Measurements from ENCODE around the gene PTPRK. TPM values are rescaled to one million over a fixed set of nuclear protein-coding genes. Genes with fewer than 3 reads are reported as not detected.

The PTPRK gene
- total and polyA plus RNA-seq, 12 donors, result 7.5 to 47.7 (median 35.7) TPM

DNA sequence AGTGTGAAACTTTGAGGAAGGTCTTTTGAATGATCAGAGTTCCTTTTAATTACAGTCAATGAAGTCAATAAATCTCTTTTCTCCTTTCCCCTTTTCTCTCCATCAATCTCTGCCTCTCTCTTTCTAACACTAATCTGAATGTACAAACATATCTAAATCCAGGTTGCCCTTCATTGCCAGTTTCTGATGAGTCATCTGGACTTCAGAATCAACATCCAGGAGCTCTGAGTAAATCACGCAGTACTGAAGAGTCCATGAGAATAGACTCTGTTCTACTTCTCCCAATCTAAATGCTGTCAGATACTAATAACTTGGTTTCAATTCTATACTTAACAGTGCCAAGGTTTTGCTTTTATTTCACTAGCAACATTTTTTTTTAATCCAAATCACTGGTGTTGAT, 380.9 kb downstream of the PTPRK start:
- H3K36me3 ChIP-seq, result no peaks in the 10 kb centered on the region
- no peaks in the 10 kb centered on the region for H3K9me3 ChIP-seq
- peaks cover 0 to 29% (median 13%) of the 10 kb centered on the region in 9 donors for H3K4me1 ChIP-seq
- ATAC-seq (peak in 5 of 8 donors; percentile 50 to 84 (median 73)), DNase-seq (no peak)
- no peaks in the 10 kb centered on the region for H3K27me3 ChIP-seq
- 47 to 62% methylated on average over 1 of the region's 1 CpG for WGBS, 2 donors
- intact Hi-C loops (cut with DNase I), result no loop called here
- H3K4me3 ChIP-seq, result no peak overlapping the region
- no peak overlapping the region for H3K27ac ChIP-seq
- TF ChIP-seq, protein P1, sequence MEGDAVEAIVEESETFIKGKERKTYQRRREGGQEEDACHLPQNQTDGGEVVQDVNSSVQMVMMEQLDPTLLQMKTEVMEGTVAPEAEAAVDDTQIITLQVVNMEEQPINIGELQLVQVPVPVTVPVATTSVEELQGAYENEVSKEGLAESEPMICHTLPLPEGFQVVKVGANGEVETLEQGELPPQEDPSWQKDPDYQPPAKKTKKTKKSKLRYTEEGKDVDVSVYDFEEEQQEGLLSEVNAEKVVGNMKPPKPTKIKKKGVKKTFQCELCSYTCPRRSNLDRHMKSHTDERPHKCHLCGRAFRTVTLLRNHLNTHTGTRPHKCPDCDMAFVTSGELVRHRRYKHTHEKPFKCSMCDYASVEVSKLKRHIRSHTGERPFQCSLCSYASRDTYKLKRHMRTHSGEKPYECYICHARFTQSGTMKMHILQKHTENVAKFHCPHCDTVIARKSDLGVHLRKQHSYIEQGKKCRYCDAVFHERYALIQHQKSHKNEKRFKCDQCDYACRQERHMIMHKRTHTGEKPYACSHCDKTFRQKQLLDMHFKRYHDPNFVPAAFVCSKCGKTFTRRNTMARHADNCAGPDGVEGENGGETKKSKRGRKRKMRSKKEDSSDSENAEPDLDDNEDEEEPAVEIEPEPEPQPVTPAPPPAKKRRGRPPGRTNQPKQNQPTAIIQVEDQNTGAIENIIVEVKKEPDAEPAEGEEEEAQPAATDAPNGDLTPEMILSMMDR (IDR thresholded peaks at IDR 0.05), result no peak

DNA sequence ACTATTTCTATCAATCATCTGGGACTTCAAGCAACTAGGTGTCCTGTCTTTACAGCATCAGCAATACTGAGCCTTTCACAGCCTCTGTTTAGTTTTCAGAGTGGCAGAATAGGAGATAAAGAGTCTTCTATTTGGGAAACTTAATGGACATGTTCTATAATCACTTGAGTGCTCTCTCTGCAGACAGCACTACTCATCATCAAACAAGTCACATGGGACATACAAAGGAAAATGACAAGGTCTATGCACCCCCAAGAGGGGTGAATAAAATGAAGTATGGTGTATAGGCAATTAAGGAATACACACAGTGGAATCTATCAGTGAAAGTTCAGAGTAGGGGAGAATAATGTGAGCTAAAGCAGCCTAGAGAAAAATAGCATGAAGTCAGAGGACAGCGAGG, 381.7 kb downstream of the PTPRK start:
- DNase-seq (no peak), ATAC-seq (no peak)
- TF ChIP-seq, protein P1 (IDR thresholded peaks at IDR 0.05), result no peak
- Histone ChIP-seq H3K9me3 (no peaks in the 10 kb centered on the region), H3K27ac (no peak overlapping the region), H3K4me1 (peaks cover 0 to 29% (median 13%) of the 10 kb centered on the region in 9 donors), H3K4me3 (no peak overlapping the region), H3K27me3 (no peaks in the 10 kb centered on the region), H3K36me3 (no peaks in the 10 kb centered on the region)
- intact Hi-C loops (cut with DNase I), result no loop called here
- WGBS, 2 donors, result 89 to 100% methylated on average over 1 of the region's 1 CpG

DNA sequence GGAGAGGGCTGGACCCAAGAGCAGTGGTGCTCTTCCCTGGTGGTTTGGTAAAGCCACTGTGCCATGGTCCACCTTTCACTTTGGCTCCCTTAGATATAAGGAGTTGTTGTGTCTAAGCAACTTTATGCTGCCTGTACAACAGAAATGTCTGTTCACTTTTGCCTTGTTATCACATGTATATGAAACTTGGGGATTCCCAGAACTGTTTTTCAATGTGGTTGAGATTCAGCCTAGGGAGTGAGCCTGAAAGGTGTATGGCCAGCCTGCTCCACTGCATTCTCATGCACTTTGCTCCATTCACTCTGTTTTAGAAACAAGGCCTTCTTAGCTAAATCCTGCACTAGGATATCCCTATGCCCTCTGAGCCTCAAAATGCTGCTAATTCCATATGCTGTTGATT, 385.1 kb downstream of the PTPRK start:
- TF ChIP-seq, protein P1 (IDR thresholded peaks at IDR 0.05), result no peak

DNA sequence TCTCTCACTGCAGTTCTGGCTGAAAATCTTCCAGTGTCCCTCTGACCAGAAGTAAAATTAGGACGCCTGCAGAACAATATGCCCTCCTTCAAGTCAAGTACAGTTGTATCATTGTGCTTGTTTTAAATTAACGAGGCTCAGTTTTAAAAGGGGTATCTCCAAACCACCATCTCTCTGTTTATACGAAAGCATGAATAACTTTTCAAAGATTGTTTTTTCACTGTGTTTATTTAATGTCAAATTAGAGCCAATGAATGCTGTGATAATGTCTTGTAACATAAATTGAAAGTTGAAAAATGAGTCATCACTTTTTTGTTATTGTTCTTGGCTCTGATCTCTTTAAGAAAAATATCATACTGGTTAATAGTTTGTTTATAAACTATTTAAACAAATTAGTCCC, 388.8 kb downstream of the PTPRK start:
- no peak for DNase-seq
- H3K4me1 ChIP-seq, result peaks cover 0 to 29% (median 12%) of the 10 kb centered on the region in 9 donors

More for the DNA sequence above, 385.1 kb downstream of the PTPRK start:
- Histone ChIP-seq H3K27ac (no peak overlapping the region), H3K4me3 (no peak overlapping the region), H3K27me3 (no peaks in the 10 kb centered on the region), H3K9me3 (no peaks in the 10 kb centered on the region), H3K36me3 (no peaks in the 10 kb centered on the region), H3K4me1 (peaks cover 0 to 45% (median 22%) of the 10 kb centered on the region in 9 donors)
- intact Hi-C loops (cut with DNase I), result no loop called here
- ATAC-seq, result no peak
- no peak for DNase-seq

More for the DNA sequence above, 388.8 kb downstream of the PTPRK start:
- TF ChIP-seq, protein P1 (IDR thresholded peaks at IDR 0.05), result no peak
- peak in 4 of 8 donors; percentile 7 to 49 (median 24) for ATAC-seq
- H3K27me3 ChIP-seq, result no peaks in the 10 kb centered on the region
- no peaks in the 10 kb centered on the region for H3K36me3 ChIP-seq
- H3K27ac ChIP-seq, result peak overlapping the region in 2 of 10 donors; percentile 18 to 46
- H3K9me3 ChIP-seq, result no peaks in the 10 kb centered on the region
- peak overlapping the region in 1 of 10 donors; percentile 21 for H3K4me3 ChIP-seq
- intact Hi-C loops (cut with DNase I), result no loop called here
- 34 to 44% methylated on average over 3 of the region's 3 CpGs for WGBS, 2 donors
